Panc1 (cell line): Measurements from ENCODE around the gene ARHGEF26. TPM values are rescaled to one million over a fixed set of nuclear protein-coding genes. Genes with fewer than 3 reads are reported as not detected.

Experiments
- ATAC-seq: fragments of 200-7000 bp; cut with Tn5 transposase; 2 replicates; pipeline ENCODE4 v1.9.1; 2020; ENCODE audit warnings: mild to moderate bottlenecking, moderate library complexity
- BruUV-seq: library from RNA; stranded (reverse); fragments of 400-500 nt; replicated peaks from 2 replicates; lab custom pipeline; 2021; lab: Mats Ljungman, UMichigan
- CTCF ChIA-PET: fragments of 300-600 bp; sonication (Branson Sonifier 250); formaldehyde crosslinking; loops from one replicate; lab custom pipeline; 2022; ENCODE audit warnings: antibody characterized with exemption; lab: Charles Lee
- POLR2A ChIA-PET: fragments of 300-600 bp; sonication (Branson Sonifier 250); formaldehyde crosslinking; loops from one replicate; lab custom pipeline; 2022; ENCODE audit warnings: antibody characterized with exemption; lab: Charles Lee
- DNase-seq: peaks from one replicate; pipeline ENCODE4 v3.0.0-alpha.2; 2010; ENCODE audit warnings: low read depth, low spot score
- H3K27ac ChIP-seq: 2 replicates; pipeline ENCODE4 v1.5.1; 2011; ENCODE audit warnings: mild to moderate bottlenecking, low read length, inconsistent platforms
- H3K27me3 ChIP-seq: fragments of 200-500 bp; sonication (Bioruptor generic); 2 replicates; pipeline ENCODE4 v1.6.0; 2014; ENCODE audit warnings: low read length, inconsistent platforms; ENCODE audit not compliant: control insufficient read depth, insufficient read depth
- H3K36me3 ChIP-seq: fragments of 200-500 bp; sonication (Bioruptor generic); 2 replicates; pipeline ENCODE4 v1.5.1; 2014; ENCODE audit warnings: inconsistent platforms, mild to moderate bottlenecking, low read length, moderate library complexity; ENCODE audit not compliant: control insufficient read depth, insufficient read depth
- H3K4me1 ChIP-seq: 2 replicates; pipeline ENCODE4 v1.5.1; 2011; ENCODE audit warnings: inconsistent platforms, mild to moderate bottlenecking, low read length, moderate library complexity; ENCODE audit not compliant: control insufficient read depth, insufficient read depth
- H3K4me3 ChIP-seq, 2 experiments: 2 replicates each; pipeline ENCODE4 v1.5.1; 2011 to 2012; ENCODE audit warnings: low read depth in 2 of 2, low read length in 2 of 2, mild to moderate bottlenecking in 2 of 2, inconsistent platforms in 1 of 2, moderate library complexity in 1 of 2
- H3K9me3 ChIP-seq: fragments of 200-500 bp; sonication (Bioruptor generic); 2 replicates; pipeline ENCODE4 v1.5.1; 2014; ENCODE audit warnings: low read depth, mild to moderate bottlenecking, inconsistent platforms, low read length, moderate library complexity; ENCODE audit not compliant: control insufficient read depth, insufficient read depth
- CTCF ChIP-seq: fragments of 450-650 bp; IDR thresholded peaks from 2 replicates; pipeline ENCODE4 v1.5.1; 2017; ENCODE audit warnings: mild to moderate bottlenecking
- POLR2AphosphoS5 ChIP-seq: IDR thresholded peaks from 2 replicates; pipeline ENCODE4 v1.6.1; 2012; ENCODE audit warnings: mild to moderate bottlenecking, low read depth, low read length, moderate library complexity
- REST ChIP-seq, 2 experiments: IDR thresholded peaks; 2 replicates each; pipeline ENCODE4 v1.6.1; 2011 to 2012; ENCODE audit warnings: low read depth in 2 of 2, control low read depth in 1 of 2, low read length in 1 of 2, mild to moderate bottlenecking in 1 of 2, moderate library complexity in 1 of 2; ENCODE audit not compliant: insufficient read depth in 1 of 2
- SIN3A ChIP-seq: IDR thresholded peaks from 2 replicates; pipeline ENCODE4 v1.6.1; 2012; ENCODE audit warnings: low read depth, mild to moderate bottlenecking, low read length, moderate library complexity, borderline replicate concordance; ENCODE audit not compliant: insufficient read depth
- TCF7L2 ChIP-seq: IDR thresholded peaks from 2 replicates; pipeline ENCODE4 v1.6.1; 2011; ENCODE audit warnings: mild to moderate bottlenecking, low read depth, low read length, inconsistent platforms
- in situ Hi-C: cut with HindIII; loops from 2 replicates; pipeline ENCODE4 v1.10.0; 2016; ENCODE audit warnings: low sequenced_read_pairs, low pct_unique_long_range_greater_than_20kb
- intact Hi-C: fragments of 100-400 bp; cut with micrococcal nuclease; formaldehyde crosslinking; loops from one replicate; pipeline ENCODE4 v1.10.0; 2022; ENCODE audit not compliant: unreplicated experiment
- total RNA-seq: library from RNA; stranded (reverse); gene quantifications from one replicate; pipeline ENCODE4 v1.2.1, GENCODE V29; 2021; ENCODE audit not compliant: unreplicated experiment

ARHGEF26 gene
- total RNA-seq, 1 experiment from 2014 or later: 2.0 TPM

- Histone ChIP-seq H3K4me3 (no peak overlapping the region), H3K27me3 (no peaks in the 10 kb centered on the region), H3K4me1 (no peaks in the 10 kb centered on the region), H3K9me3 (no peaks in the 10 kb centered on the region), H3K27ac (no peak overlapping the region), H3K36me3 (no peaks in the 10 kb centered on the region)
- ChIA-PET CTCF (interaction anchor here (0.6 kb wide), 1 partner anchor 131 kb away, joined by 3 read pairs; no protein-coding TSS in a partner anchor), POLR2A (no interaction called here)
- TF ChIP-seq POLR2AphosphoS5: no peak
- no peak for TF ChIP-seq REST (IDR thresholded peaks at IDR 0.05; ENCODE audit: insufficient read depth in 1 of 2, low read depth in 2 of 2, low read length in 1 of 2)
- no peak for TF ChIP-seq TCF7L2
- no peak for TF ChIP-seq SIN3A
- no peak for TF ChIP-seq CTCF
- ATAC-seq: no peak
- intact Hi-C loops: no loop called here
- DNase-seq: no peak
- no TSS peak for BruUV-seq
- in situ Hi-C loops: no loop called here
Measured at GRCh38 chr3:154100556-154100955, 20.6 kb upstream of the ARHGEF26 start.

GRCh38 chr3:154101250-154101649, 19.9 kb upstream of the ARHGEF26 start:
- in situ Hi-C loops: no loop called here
- Histone ChIP-seq H3K36me3 (no peaks in the 10 kb centered on the region), H3K9me3 (no peaks in the 10 kb centered on the region), H3K27ac (no peak overlapping the region), H3K4me3 (no peak overlapping the region), H3K27me3 (no peaks in the 10 kb centered on the region), H3K4me1 (no peaks in the 10 kb centered on the region)
- POLR2A ChIA-PET: no interaction called here
- no peak for DNase-seq
- intact Hi-C loops: no loop called here
- TF ChIP-seq TCF7L2 (no peak), SIN3A (no peak), REST (IDR thresholded peaks at IDR 0.05; ENCODE audit: insufficient read depth in 1 of 2, low read depth in 2 of 2, low read length in 1 of 2) (no peak), CTCF (no peak), POLR2AphosphoS5 (no peak)
- CTCF ChIA-PET: no interaction called here
- no peak for ATAC-seq
- no TSS peak for BruUV-seq
